Measurements from ENCODE around the gene EPHA7.

GRCh38 chr6:93418033-93418407, 1.3 kb downstream of the EPHA7 start:
- TF ChIP-seq CTCF (IDR thresholded peaks at IDR 0.05) (no peak), EZH2phosphoT487 (IDR thresholded peaks at IDR 0.05) (no peak)

Measured in neural progenitor cell (in vitro differentiated cells).